Choroid plexus epithelial cell (primary cell): ENCODE data around the gene SLC35D1.
"Not testable (repeated sequence)": the region's sequence is repeated elsewhere in the genome, so short reads cannot be mapped to it uniquely, and the experiment has no call there.

Experiments
- DNase-seq: peaks from one replicate; pipeline ENCODE4 v3.0.0-alpha.2; 2010; ENCODE audit warnings: low read depth
- H3K4me3 ChIP-seq: 2 replicates; pipeline ENCODE4 v1.5.1; 2011; ENCODE audit warnings: low read depth, mild to moderate bottlenecking, control low read depth, low read length, moderate library complexity
- CTCF ChIP-seq: conservative IDR thresholded peaks from 2 replicates; pipeline ENCODE4 v1.5.1; 2011; ENCODE audit warnings: low read depth, mild to moderate bottlenecking, control low read depth, inconsistent platforms, low read length, moderate library complexity

SLC35D1 gene

GRCh38 chr1:66982561-66983260, 71.2 kb downstream of the SLC35D1 start:
- no peak for DNase-seq
- H3K4me3 ChIP-seq, result no peak overlapping the region
- no peak for TF ChIP-seq CTCF

GRCh38 chr1:66981679-66982078, 72.3 kb downstream of the SLC35D1 start:
- DNase-seq, result peak; percentile 46
- no peak for TF ChIP-seq CTCF
- H3K4me3 ChIP-seq, result no peak overlapping the region

- H3K4me3 ChIP-seq, result no peak overlapping the region
- DNase-seq, result peak; percentile 19
- no peak for TF ChIP-seq CTCF
Measured at GRCh38 chr1:66980745-66981367, 73.1 kb downstream of the SLC35D1 start.

- H3K4me3 ChIP-seq, DNase-seq: not testable (repeated sequence)
Measured at GRCh38 chr1:66979621-66980020, 74.3 kb downstream of the SLC35D1 start.

- H3K4me3 ChIP-seq, result no peak overlapping the region
- no peak for TF ChIP-seq CTCF
- no peak for DNase-seq
Measured at GRCh38 chr1:66978201-66978600, 75.7 kb downstream of the SLC35D1 start.

- DNase-seq, result peak; percentile 21
- H3K4me3 ChIP-seq, result no peak overlapping the region
- no peak for TF ChIP-seq CTCF
Measured at GRCh38 chr1:66968574-66968973, 85.4 kb downstream of the SLC35D1 start.

- not testable (repeated sequence) for H3K4me3 ChIP-seq, DNase-seq
Measured at GRCh38 chr1:66966188-66966873, 87.6 kb downstream of the SLC35D1 start.

- no peak overlapping the region for H3K4me3 ChIP-seq
- no peak for DNase-seq
- TF ChIP-seq CTCF, result no peak
Measured at GRCh38 chr1:66957938-66958337, 96.0 kb downstream of the SLC35D1 start.
